GM21423 (cell line): ENCODE data around the gene CPAMD8.
"Not testable (repeated sequence)": the region's sequence is repeated elsewhere in the genome, so short reads cannot be mapped to it uniquely, and the experiment has no call there.

ENCODE experiments used
- ATAC-seq: cut with Tn5 transposase; IDR thresholded peaks from one replicate; pipeline ENCODE4 v1.9.1; 2021; ENCODE audit warnings: mild to moderate bottlenecking, moderate library complexity; ENCODE audit not compliant: unreplicated experiment

CPAMD8 gene

DNA sequence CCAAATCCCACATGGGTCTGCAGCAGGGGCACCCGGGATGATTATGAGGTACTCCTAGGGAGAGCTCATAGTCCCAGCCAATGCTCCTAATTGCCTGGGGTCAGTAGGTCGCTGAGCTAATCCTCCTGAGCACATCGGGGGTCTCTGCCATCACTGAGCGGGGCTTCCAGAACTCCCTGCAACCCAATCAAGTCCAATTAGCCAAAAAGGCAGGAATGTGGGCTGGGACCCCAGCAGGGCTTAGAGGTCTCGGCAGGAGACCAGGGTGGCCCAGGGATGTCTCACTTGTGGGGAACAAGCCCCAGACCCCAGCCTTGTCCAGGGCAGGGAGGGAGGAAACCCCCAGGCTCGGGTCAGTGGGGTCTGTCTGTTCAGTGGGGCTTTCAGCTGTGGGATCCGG is 17.1 kb upstream of the CPAMD8 start:
- ATAC-seq, result no peak

DNA sequence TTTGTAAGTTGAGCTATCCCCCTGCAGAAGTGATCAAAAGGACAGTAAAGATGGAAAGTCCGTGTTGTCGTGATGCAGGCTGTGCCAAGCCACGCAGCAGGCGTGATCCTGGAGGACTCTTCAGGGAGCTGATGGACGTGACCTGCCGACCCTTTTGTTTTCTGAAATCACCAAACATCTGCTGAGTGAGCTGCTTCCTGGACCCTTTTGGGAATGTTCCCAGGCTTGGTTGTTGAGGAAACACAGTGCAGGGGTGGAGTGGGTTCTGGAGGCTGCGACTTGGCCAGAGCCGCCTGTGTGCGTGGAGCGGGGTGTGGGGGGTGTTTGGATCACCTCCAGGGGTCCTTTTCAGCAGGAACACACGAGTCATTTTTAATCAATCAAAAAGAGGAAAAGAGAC is 15.4 kb upstream of the CPAMD8 start:
- ATAC-seq, result no peak

- no peak for ATAC-seq
Measured at GRCh38 chr19:17037966-17038500, 11.4 kb upstream of the CPAMD8 start.

GRCh38 chr19:17037184-17037583 is 10.6 kb upstream of the CPAMD8 start:
- no peak for ATAC-seq

DNA sequence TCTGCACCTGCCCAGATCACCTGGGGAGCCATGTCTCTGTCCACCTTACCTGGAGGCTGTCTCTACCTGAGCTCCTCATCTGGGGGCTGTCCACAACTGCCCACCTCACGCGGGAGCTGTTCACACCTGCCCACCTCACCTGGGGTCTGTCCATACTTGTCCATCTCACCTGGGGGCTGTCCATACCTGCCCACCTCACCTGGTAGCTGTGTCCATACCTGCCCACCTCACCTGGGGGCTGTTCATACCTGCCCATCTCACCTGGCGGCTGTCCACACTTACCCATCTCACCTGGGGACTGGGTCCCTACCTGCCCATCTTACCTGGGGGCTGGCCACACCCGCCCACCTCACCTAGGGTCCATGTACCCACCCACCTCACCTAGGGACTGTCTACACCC is 10.0 kb upstream of the CPAMD8 start:
- no peak for ATAC-seq

- ATAC-seq, result no peak
Measured at GRCh38 chr19:17035842-17036424, 9.3 kb upstream of the CPAMD8 start.

- no peak for ATAC-seq
Measured at GRCh38 chr19:17031741-17032140, 5.1 kb upstream of the CPAMD8 start.

GRCh38 chr19:17027535-17027975 is 945 bp upstream of the CPAMD8 start:
- ATAC-seq, result no peak

- no peak for ATAC-seq
Measured at GRCh38 chr19:17025991-17026658, 485 bp downstream of the CPAMD8 start.

DNA sequence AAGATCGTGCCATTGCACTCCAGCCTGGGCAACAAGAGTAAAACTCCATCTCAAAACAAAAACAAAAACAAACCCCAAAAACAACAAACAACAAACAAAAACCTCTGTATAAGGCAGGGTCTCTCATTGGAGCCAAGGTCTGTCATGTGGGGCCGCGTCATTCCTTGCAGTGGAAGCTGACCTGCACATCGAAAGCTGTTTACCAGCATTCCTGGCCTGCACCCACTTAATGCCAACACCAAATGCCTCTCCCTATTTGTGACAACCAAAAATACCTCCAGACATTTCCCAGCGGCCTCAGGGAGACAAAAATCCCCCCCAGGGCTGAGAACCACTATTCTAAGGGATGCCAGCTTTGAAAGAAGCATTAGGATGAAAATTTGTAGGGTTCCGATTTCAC is 1.2 kb downstream of the CPAMD8 start:
- no peak for ATAC-seq

DNA sequence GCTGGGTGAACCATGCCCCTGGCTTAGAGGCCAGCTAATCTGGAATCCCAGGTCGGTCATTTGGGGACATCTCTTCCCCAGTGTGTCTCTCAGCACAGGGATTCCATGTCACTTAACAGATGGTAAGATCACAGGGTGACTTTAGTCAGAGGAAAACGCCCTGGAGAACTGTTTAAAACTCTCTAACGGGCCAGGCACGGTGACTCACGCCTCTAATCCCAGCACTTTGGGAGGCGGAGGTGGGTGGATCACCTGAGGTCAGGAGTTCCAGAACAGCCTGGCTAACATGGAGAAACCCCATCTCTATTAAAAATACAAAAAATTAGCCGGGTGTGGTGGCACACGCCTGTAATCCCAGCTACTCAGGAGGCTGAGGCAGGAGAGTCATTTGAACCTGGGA is 1.7 kb downstream of the CPAMD8 start:
- ATAC-seq, result not testable (repeated sequence)

DNA sequence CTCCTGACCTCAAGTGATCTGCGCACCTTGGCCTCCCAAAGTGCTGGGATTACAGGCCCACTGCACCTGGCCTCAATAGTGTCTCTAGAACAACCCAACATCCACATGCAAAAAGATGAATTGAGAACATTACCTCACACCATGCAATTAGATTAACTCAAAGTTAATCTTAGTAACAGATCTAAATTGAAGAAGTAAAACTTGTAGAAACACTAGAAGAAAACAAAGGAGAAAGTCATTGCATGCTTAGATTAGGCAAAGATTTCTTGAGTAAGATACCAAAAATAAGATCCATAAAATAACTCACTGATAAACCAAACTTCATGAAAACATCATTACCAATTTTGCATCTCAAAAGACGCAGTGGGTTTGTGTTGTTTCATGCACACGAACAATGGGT is 2.8 kb downstream of the CPAMD8 start:
- ATAC-seq, result no peak

- no peak for ATAC-seq
Measured at GRCh38 chr19:17022738-17023137, 3.9 kb downstream of the CPAMD8 start.

GRCh38 chr19:17021793-17022590 is 4.6 kb downstream of the CPAMD8 start:
- no peak for ATAC-seq

DNA sequence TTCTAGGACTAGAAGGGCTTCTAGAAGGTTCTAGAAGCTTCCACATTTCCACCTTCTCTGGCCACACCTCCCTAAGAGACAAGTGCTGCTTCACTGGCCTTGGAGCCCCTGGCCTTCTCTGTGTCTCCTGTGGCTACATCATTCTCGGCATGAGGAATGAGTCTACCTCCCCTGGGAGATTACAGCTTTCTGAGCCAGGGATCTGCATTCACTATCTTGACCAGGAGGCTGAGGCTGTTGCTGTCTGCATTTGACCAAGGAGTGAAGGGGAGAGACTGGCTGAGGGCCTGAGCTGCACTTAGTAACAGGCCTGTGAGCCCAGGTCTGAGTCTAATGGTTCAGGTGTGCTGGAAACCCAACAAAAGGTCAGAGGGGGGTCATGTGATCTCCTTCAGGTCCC is 5.3 kb downstream of the CPAMD8 start:
- no peak for ATAC-seq

- no peak for ATAC-seq
Measured at GRCh38 chr19:17020823-17021222, 5.8 kb downstream of the CPAMD8 start.

DNA sequence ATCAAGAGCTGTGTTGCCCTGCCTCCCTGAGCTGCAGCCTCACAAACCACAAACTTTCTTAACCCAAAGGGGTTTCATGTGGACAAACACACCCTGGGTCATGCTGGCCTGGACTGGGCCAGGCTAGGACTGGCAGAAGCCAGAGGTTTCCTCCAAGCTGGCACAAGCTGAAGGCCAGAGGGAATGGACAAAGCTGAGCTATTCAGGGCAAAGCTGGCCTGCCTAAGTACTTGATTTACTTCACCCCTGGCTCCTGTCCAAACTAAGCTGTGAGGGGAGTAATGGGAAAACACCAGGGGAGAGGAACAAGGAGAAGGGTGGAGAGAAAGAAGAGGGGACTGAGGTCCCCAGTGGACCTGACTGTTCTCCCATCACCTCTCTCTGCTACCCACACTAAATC is 6.2 kb downstream of the CPAMD8 start:
- ATAC-seq, result no peak

DNA sequence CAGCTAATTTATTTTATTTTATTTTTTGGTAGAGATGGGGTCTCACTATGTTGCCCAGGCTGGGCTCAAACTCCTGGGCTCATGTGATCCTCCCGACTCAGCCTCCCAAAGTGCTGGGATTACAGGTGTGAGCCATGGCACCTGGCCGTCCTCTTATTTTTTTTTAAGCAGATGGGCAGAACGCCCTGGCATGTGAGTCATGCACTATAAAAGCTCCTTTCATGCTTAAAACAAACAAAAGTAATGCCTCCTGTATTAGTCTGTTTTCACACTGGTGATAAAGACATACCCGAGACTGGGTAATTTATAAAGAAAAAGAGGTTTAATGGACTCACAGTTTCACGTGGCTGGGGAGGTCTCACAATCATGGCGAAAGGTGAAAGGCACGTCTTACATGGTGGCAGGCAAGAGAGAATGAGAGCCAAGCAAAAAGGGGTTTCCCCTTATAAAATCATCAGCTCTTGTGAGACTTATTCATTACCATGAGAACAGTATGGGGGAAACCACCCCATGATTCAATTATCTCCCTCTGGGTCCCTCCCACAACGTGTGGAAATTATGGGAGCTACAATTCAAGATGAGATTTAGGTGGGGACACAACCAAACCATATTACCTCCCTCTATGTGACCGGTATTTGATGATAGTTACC is 12.3 kb downstream of the CPAMD8 start:
- ATAC-seq, result not testable (repeated sequence)

DNA sequence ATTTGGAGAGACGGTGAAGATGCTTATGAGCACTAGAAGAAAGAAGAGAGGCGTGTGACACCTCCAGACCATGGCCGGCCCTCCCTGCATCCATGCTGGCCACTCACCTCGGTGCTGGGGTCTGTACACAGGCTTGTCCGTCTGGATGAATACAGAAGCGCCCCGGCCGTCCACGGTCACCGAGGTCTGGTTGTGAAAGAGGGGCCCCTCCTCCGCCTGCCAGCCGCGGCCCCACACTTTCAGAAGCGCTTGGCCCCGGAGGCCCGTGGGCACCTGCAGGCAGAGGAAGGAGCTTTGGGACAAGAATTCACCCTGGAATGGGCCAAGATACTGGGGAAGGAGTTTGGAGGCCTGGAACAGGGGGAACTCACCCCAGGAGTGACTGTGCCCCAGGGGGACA is 15.1 kb downstream of the CPAMD8 start:
- no peak for ATAC-seq

- ATAC-seq, result no peak
Measured at GRCh38 chr19:17006579-17006978, 20.0 kb downstream of the CPAMD8 start.

- no peak for ATAC-seq
Measured at GRCh38 chr19:17005000-17005399, 21.6 kb downstream of the CPAMD8 start.
